SK-N-SH (cell line): ENCODE data around the gene ADORA2A. TPM values are rescaled to one million over a fixed set of nuclear protein-coding genes. Genes with fewer than 3 reads are reported as not detected.
A peak's percentile ranks its signal among the peaks of the same experiment; 100 is the strongest.

Experiments used
- CTCF ChIA-PET: fragments of 300-600, 350-600 bp; formaldehyde crosslinking; extraction: SDS; loops from one replicate; lab custom pipeline; 2021; lab: Yijun Ruan, JAX
- POLR2A ChIA-PET: fragments of 350-600 bp; sonication (Branson Sonifier 250); formaldehyde crosslinking; extraction: SDS; loops from one replicate; lab custom pipeline; 2020; ENCODE audit warnings: antibody characterized with exemption, inconsistent platforms; lab: Yijun Ruan, JAX
- DNase-seq: peaks from one replicate; pipeline ENCODE4 v3.0.0; 2012
- H2AFZ ChIP-seq: fragments of 200-600 bp; sonication (generic); 2 replicates; pipeline ENCODE4 v1.8.1; 2016; ENCODE audit warnings: antibody characterized with exemption, mild to moderate bottlenecking, low read depth
- H3F3A ChIP-seq: fragments of 200-600 bp; sonication (generic); replicated peaks from 2 replicates; pipeline ENCODE3; 2016; ENCODE audit warnings: antibody characterized with exemption, mild to moderate bottlenecking; ENCODE audit not compliant: insufficient read depth
- H3K27ac ChIP-seq, 2 experiments: fragments of 200-500 bp in 1 of 2; fragments of 200-600 bp in 1 of 2; sonication (Bioruptor generic) in 1 of 2; sonication (generic), shearing (Covaris generic) in 1 of 2; 2 replicates each; pipeline versions ENCODE4 v1.5.1 to v1.6.1; 2014 to 2016; ENCODE audit warnings: low read depth in 2 of 2, inconsistent platforms in 1 of 2, low read length in 1 of 2, mild to moderate bottlenecking in 1 of 2, mixed read lengths in 1 of 2
- H3K27me3 ChIP-seq: fragments of 200-600 bp; sonication (generic), shearing (Covaris generic); 2 replicates; pipeline ENCODE4 v1.6.1; 2016; ENCODE audit warnings: mixed run types; ENCODE audit not compliant: insufficient read depth
- H3K36me3 ChIP-seq, 2 experiments: fragments of 200-500 bp in 1 of 2; fragments of 200-600 bp in 1 of 2; sonication (Bioruptor generic) in 1 of 2; sonication (generic) in 1 of 2; replicated peaks in 1 of 2; 2 replicates each; pipeline versions ENCODE3 to v1.5.1; 2014 to 2016; ENCODE audit warnings: low read length in 1 of 2, mild to moderate bottlenecking in 1 of 2; ENCODE audit not compliant: insufficient read depth in 2 of 2, control insufficient read depth in 1 of 2
- H3K4me1 ChIP-seq, 2 experiments: fragments of 200-500 bp in 1 of 2; fragments of 200-600 bp in 1 of 2; sonication (Bioruptor generic) in 1 of 2; sonication (generic), shearing (Covaris generic) in 1 of 2; 2 replicates each; pipeline versions ENCODE4 v1.5.1 to v1.6.1; 2014 to 2016; ENCODE audit warnings: low read depth in 1 of 2, low read length in 1 of 2, mixed run types in 1 of 2; ENCODE audit not compliant: insufficient read depth in 2 of 2, control insufficient read depth in 1 of 2
- H3K4me2 ChIP-seq: fragments of 200-600 bp; sonication (generic), shearing (Covaris generic); 2 replicates; pipeline ENCODE4 v1.6.1; 2017; ENCODE audit warnings: mixed run types
- H3K4me3 ChIP-seq, 2 experiments: fragments of 200-500 bp in 1 of 2; fragments of 200-600 bp in 1 of 2; sonication (Bioruptor generic) in 1 of 2; sonication (generic), shearing (Covaris generic) in 1 of 2; 2 replicates each; pipeline versions ENCODE4 v1.5.1 to v1.8.1; 2014 to 2016; ENCODE audit warnings: low read depth in 2 of 2, inconsistent platforms in 1 of 2, low read length in 1 of 2, mild to moderate bottlenecking in 1 of 2, mixed read lengths in 1 of 2, moderate library complexity in 1 of 2
- H3K79me2 ChIP-seq: fragments of 200-600 bp; sonication (generic); 2 replicates; pipeline ENCODE4 v1.8.1; 2017; ENCODE audit warnings: mild to moderate bottlenecking; ENCODE audit not compliant: insufficient read depth
- H3K9ac ChIP-seq: fragments of 200-600 bp; sonication (generic); 2 replicates; pipeline ENCODE4 v1.6.1; 2017; ENCODE audit warnings: mixed run types
- H3K9me2 ChIP-seq: fragments of 200-600 bp; sonication (generic); 2 replicates; pipeline ENCODE4 v1.6.1; 2017; ENCODE audit warnings: mixed run types
- H3K9me3 ChIP-seq: fragments of 200-600 bp; sonication (generic); 2 replicates; pipeline ENCODE4 v1.6.1; 2017; ENCODE audit warnings: mixed run types, mild to moderate bottlenecking, moderate library complexity
- H4K20me1 ChIP-seq: fragments of 200-600 bp; sonication (generic); 2 replicates; pipeline ENCODE4 v1.6.1; 2017; ENCODE audit warnings: mild to moderate bottlenecking, mixed run types; ENCODE audit not compliant: insufficient read depth
- CHD2 ChIP-seq: fragments of 150-350 bp; IDR thresholded peaks from 2 replicates; pipeline ENCODE4 v1.6.1; 2018; ENCODE audit warnings: low read length; ENCODE audit not compliant: partially characterized antibody
- CTCF ChIP-seq: fragments of 200-600 bp; sonication (generic); IDR thresholded peaks from 2 replicates; pipeline ENCODE4 v1.6.1; 2017; ENCODE audit warnings: antibody characterized with exemption, mild to moderate bottlenecking, moderate library complexity
- EP300 ChIP-seq, 2 experiments: IDR thresholded peaks; 2 replicates each; pipeline versions ENCODE4 v1.4.0 to v1.6.1; 2012; ENCODE audit warnings: borderline replicate concordance in 1 of 2, low read depth in 1 of 2, low read length in 1 of 2
- FOSL2 ChIP-seq: IDR thresholded peaks from 2 replicates; pipeline ENCODE4 v1.4.0; 2012; ENCODE audit warnings: low read depth, mild to moderate bottlenecking, moderate library complexity, borderline replicate concordance
- FOXJ3 ChIP-seq: sonication (generic); formaldehyde crosslinking; IDR thresholded peaks from 2 replicates; pipeline ENCODE4 v1.5.1; 2020; ENCODE audit warnings: mild to moderate bottlenecking, missing genetic modification reagents
- FOXM1 ChIP-seq: IDR thresholded peaks from 2 replicates; pipeline ENCODE4 v1.4.0; 2012; ENCODE audit warnings: low read depth, mild to moderate bottlenecking
- GATA2 ChIP-seq: sonication (generic); formaldehyde crosslinking; IDR thresholded peaks from 2 replicates; pipeline ENCODE4 v1.5.0; 2020; ENCODE audit warnings: mild to moderate bottlenecking, missing genetic modification reagents
- JUND ChIP-seq: IDR thresholded peaks from 2 replicates; pipeline ENCODE4 v1.4.0; 2012
- NRF1 ChIP-seq: IDR thresholded peaks from 2 replicates; pipeline ENCODE4 v1.6.1; 2012; ENCODE audit warnings: low read depth, mild to moderate bottlenecking, low read length
- RAD21 ChIP-seq: IDR thresholded peaks from 2 replicates; pipeline ENCODE4 v1.6.1; 2012; ENCODE audit warnings: mild to moderate bottlenecking, low read length
- SIN3A ChIP-seq: IDR thresholded peaks from 2 replicates; pipeline ENCODE4 v1.6.1; 2012; ENCODE audit warnings: low read depth, mild to moderate bottlenecking, low read length, moderate library complexity, borderline replicate concordance
- USF1 ChIP-seq: IDR thresholded peaks from 2 replicates; pipeline ENCODE4 v1.4.0; 2012; ENCODE audit warnings: low read depth, borderline replicate concordance
- YY1 ChIP-seq: IDR thresholded peaks from 2 replicates; pipeline ENCODE4 v1.4.0; 2012; ENCODE audit warnings: low read depth, mild to moderate bottlenecking
- WGBS: methylation state at CpG from one replicate; pipeline ENCODE4 v1.1.6; 2017; ENCODE audit warnings: low lambda C conversion rate; 5-methylcytosine and 5-hydroxymethylcytosine counted together
- polyA plus RNA-seq, 3 experiments: library from polyadenylated mRNA; depleted of rRNA; stranded (reverse); fragments of >200 nt; gene quantifications; 2 replicates each; pipeline ENCODE4 v1.2.3, GENCODE V29; 2012

The ADORA2A gene
- polyA plus RNA-seq, 1 of the 3 experiments (the other 2 are of a cell fraction): 9.3 TPM

GRCh38 chr22:24420977-24421343 lies 6.4 kb upstream of the ADORA2A start (continued):
- TF ChIP-seq SIN3A (no peak), GATA2 (CRISPR knock-in tag) (no peak)
- TF ChIP-seq, all 33 proteins: peak for 0

- peak; percentile 56 for DNase-seq
- H3F3A ChIP-seq: peaks cover 4% of the 10 kb centered on the region
- no peaks in the 10 kb centered on the region for H3K9me2 ChIP-seq
- H3K79me2 ChIP-seq: no peaks in the 10 kb centered on the region
- H3K4me3 ChIP-seq: no peak overlapping the region
- ChIA-PET POLR2A (interaction anchor here (1.4 kb wide), 1 partner anchor 29 kb away, joined by 4 read pairs; no protein-coding TSS in a partner anchor), CTCF (interaction anchor here (0.6 to 5.7 kb wide), 13 partner anchors 10 to 105 kb away, joined by 3 to 42 read pairs (median 6); no protein-coding TSS in a partner anchor)
- WGBS: 100% methylated on average over 6 of the region's 9 CpGs
- H4K20me1 ChIP-seq: no peaks in the 10 kb centered on the region
- peaks cover 0 to 16% of the 10 kb centered on the region in 2 experiments for H3K36me3 ChIP-seq
- no peaks in the 10 kb centered on the region for H3K27me3 ChIP-seq
- no peaks in the 10 kb centered on the region for H3K9me3 ChIP-seq
- peaks cover 0 to 74% of the 10 kb centered on the region in 2 experiments; a peak in 2 of 4 replicates for H3K4me1 ChIP-seq
- no peak overlapping the region for H3K4me2 ChIP-seq
- H2AFZ ChIP-seq: no peak overlapping the region
- no peak overlapping the region for H3K9ac ChIP-seq
- H3K27ac ChIP-seq: peak overlapping the region in 1 of 2 experiments; percentile 54; a peak in 1 of 4 replicates
- peak; percentile 37; the same call in 1 of the 2 replicates for TF ChIP-seq RAD21
- no peak for TF ChIP-seq FOXJ3 (CRISPR knock-in tag)
- peak; percentile 41 for TF ChIP-seq CTCF
- no peak for TF ChIP-seq JUND
- no peak for TF ChIP-seq CHD2
- TF ChIP-seq FOSL2: no peak
- no peak for TF ChIP-seq YY1
- no peak for TF ChIP-seq EP300 (IDR thresholded peaks at IDR 0.05; ENCODE audit: borderline replicate concordance in 1 of 2, low read depth in 1 of 2, low read length in 1 of 2)
- TF ChIP-seq NRF1: no peak
- no peak for TF ChIP-seq FOXM1
- no peak for TF ChIP-seq USF1
- TF ChIP-seq SIN3A: no peak
Observed at GRCh38 chr22:24421428-24421931, 5.9 kb upstream of the ADORA2A start.
